ENCODE measurements around the gene APLNR. TPM values are rescaled to one million over a fixed set of nuclear protein-coding genes. Genes with fewer than 3 reads are reported as not detected.

The APLNR gene
- total RNA-seq, 1 donor from 2014 or later: 1.6 TPM

- peaks cover 5% of the 10 kb centered on the region for H3K9me3 Mint-ChIP-seq
- no peaks in the 10 kb centered on the region for H3K36me3 ChIP-seq
- H4K20me1 ChIP-seq (ENCODE audit: low read depth): no peaks in the 10 kb centered on the region
- H3K27me3 Mint-ChIP-seq (ENCODE audit: insufficient read depth, low read depth): peaks cover 11% of the 10 kb centered on the region
- no peak for DNase-seq (ENCODE audit: low spot score)
- peaks cover 38% of the 10 kb centered on the region for H3K4me1 ChIP-seq
- peaks cover 61% of the 10 kb centered on the region for H3K4me1 Mint-ChIP-seq
- no peak overlapping the region for H2AFZ ChIP-seq (replicated peaks)
- H3K4me3 Mint-ChIP-seq: peak overlapping the region; percentile 42
- H3K4me2 ChIP-seq: no peak overlapping the region
- TF ChIP-seq EZH2phosphoT487 (IDR thresholded peaks at IDR 0.05): no peak
- no peak for TF ChIP-seq EZH2 (IDR thresholded peaks at IDR 0.05)
- no peak for TF ChIP-seq CTCF (IDR thresholded peaks at IDR 0.05)
- H3K79me2 ChIP-seq (ENCODE audit: low read depth): no peaks in the 10 kb centered on the region
- no peak overlapping the region for H3K27ac ChIP-seq
- H3K9ac ChIP-seq: no peak overlapping the region
- H3K36me3 Mint-ChIP-seq: no peaks in the 10 kb centered on the region
- peaks cover 4% of the 10 kb centered on the region for H3F3A ChIP-seq (ENCODE audit: low read depth)
- no peaks in the 10 kb centered on the region for H3K9me3 ChIP-seq (ENCODE audit: low read depth)
- H3K27ac Mint-ChIP-seq: peak overlapping the region; percentile 85
- no peak overlapping the region for H3K4me3 ChIP-seq
- H3K27me3 ChIP-seq: no peaks in the 10 kb centered on the region
Observed at GRCh38 chr11:57235761-57236703, 1.0 kb downstream of the APLNR start.

DNA sequence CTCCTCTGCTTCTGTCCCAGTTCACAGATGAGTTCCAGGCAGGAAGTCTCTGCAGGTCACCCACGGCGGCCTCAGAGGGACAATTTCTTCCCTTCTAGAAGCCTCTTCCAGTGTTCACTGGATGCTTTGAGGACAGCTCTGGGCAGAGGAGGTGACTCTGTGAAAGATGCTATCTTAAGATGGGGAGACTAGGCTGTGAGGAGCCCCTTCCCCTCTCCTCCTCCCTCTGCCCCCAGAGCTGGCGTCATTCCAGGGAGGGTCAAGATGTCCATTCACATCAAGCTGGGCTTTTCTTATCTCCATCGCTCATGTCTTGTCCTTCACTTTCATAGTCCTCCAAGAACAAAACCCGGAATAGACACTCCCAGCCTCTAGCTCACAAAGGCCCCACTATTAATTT lies 3.3 kb downstream of the APLNR start:
- DNase-seq (ENCODE audit: low spot score): no peak
- Histone ChIP-seq H3K36me3 (no peaks in the 10 kb centered on the region), H3K4me3 (no peak overlapping the region), H3K4me2 (no peak overlapping the region), H2AFZ (replicated peaks) (no peak overlapping the region), H3K79me2 (ENCODE audit: low read depth) (no peaks in the 10 kb centered on the region), H3K27me3 (no peaks in the 10 kb centered on the region), H3K9me3 (ENCODE audit: low read depth) (no peaks in the 10 kb centered on the region), H4K20me1 (ENCODE audit: low read depth) (no peaks in the 10 kb centered on the region), H3K4me1 (peaks cover 40% of the 10 kb centered on the region), H3F3A (ENCODE audit: low read depth) (no peaks in the 10 kb centered on the region), H3K27ac (no peak overlapping the region), H3K9ac (no peak overlapping the region)
- no peaks in the 10 kb centered on the region for H3K36me3 Mint-ChIP-seq
- TF ChIP-seq EZH2 (IDR thresholded peaks at IDR 0.05): no peak
- no peak for TF ChIP-seq CTCF (IDR thresholded peaks at IDR 0.05)
- TF ChIP-seq EZH2phosphoT487 (IDR thresholded peaks at IDR 0.05): no peak
- H3K4me1 Mint-ChIP-seq: peaks cover 63% of the 10 kb centered on the region
- H3K27ac Mint-ChIP-seq: peak overlapping the region; percentile 13
- H3K27me3 Mint-ChIP-seq (ENCODE audit: insufficient read depth, low read depth): peaks cover 10% of the 10 kb centered on the region
- no peak overlapping the region for H3K4me3 Mint-ChIP-seq
- peaks cover 8% of the 10 kb centered on the region for H3K9me3 Mint-ChIP-seq

DNA sequence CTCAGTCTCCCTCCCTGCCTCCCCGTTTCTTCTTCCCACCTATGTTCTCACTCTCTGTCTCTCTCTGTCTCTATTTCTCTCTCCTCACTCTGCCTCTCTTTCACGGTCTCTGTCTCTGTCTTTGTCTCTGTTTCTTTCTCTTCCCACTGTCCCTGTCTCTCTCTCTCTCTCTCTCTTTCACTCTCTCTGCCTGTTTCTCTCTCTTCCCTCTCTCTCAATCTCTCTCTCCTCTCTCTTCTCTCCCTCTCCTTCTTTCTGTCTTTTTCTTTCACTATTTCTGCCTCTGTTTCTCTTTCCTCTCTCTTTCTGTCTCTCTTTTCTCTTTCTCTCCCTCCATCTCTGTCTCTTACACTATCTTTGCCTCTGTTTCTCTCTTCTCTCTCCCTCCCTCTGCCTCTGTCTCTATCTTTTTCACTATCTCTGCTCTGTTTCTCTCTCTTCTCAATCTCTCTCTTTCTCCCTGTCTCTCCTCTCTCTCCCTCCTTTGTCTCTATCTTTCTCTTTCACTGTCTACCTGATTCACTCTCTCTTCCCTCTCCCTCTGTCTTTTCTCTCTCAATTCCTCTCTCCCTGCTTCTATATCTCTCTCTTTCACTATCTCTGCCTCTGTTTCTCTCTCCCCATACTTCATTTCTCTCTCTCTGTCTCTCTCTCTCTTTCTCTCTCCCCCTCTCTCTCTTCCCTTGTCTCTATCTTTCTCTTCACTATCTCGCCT lies 5.4 kb downstream of the APLNR start:
- Histone ChIP-seq H3K4me3 (no peak overlapping the region), H3K4me2 (no peak overlapping the region), H4K20me1 (ENCODE audit: low read depth) (no peaks in the 10 kb centered on the region), H3K27me3 (no peaks in the 10 kb centered on the region), H3K79me2 (ENCODE audit: low read depth) (no peaks in the 10 kb centered on the region), H3K36me3 (no peaks in the 10 kb centered on the region), H3K9me3 (ENCODE audit: low read depth) (no peaks in the 10 kb centered on the region), H3K4me1 (peaks cover 35% of the 10 kb centered on the region), H3F3A (ENCODE audit: low read depth) (no peaks in the 10 kb centered on the region), H2AFZ (replicated peaks) (peak overlapping the region; percentile 63), H3K27ac (no peak overlapping the region), H3K9ac (no peak overlapping the region)
- no peak for TF ChIP-seq CTCF (IDR thresholded peaks at IDR 0.05)
- TF ChIP-seq EZH2phosphoT487 (IDR thresholded peaks at IDR 0.05): no peak
- TF ChIP-seq EZH2 (IDR thresholded peaks at IDR 0.05): no peak
- Mint-ChIP-seq H3K4me3 (no peak overlapping the region), H3K27me3 (ENCODE audit: insufficient read depth, low read depth) (peaks cover 7% of the 10 kb centered on the region), H3K36me3 (no peaks in the 10 kb centered on the region), H3K4me1 (peaks cover 51% of the 10 kb centered on the region), H3K9me3 (peaks cover 5% of the 10 kb centered on the region), H3K27ac (no peak overlapping the region)
- no peak for DNase-seq (ENCODE audit: low spot score)

Measured in neural progenitor cell (in vitro differentiated cells).